Central memory CD8-positive, alpha-beta T cell (primary cell): ENCODE data around the gene IGSF23.

Experiments used
- ATAC-seq: fragments of 150-1000 bp; cut with Tn5 transposase; replicated peaks from 2 replicates; pipeline ENCODE4 v1.10.0; 2022; ENCODE audit warnings: mild to moderate bottlenecking, moderate FRiP score, moderate number of reproducible peaks; ENCODE audit not compliant: poor library complexity, severe bottlenecking; ENCODE audit errors: extremely low read depth
- DNase-seq, 2 donors: peaks; one replicate each; pipeline ENCODE4 v3.0.0; 2021; ENCODE audit warnings: low spot score in 2 of 2
- H3K27ac Mint-ChIP-seq: one replicate; pipeline ENCODE4 v1.8.0; 2022; ENCODE audit warnings: low read depth, mild to moderate bottlenecking, moderate library complexity, mixed read lengths
- H3K27me3 Mint-ChIP-seq: one replicate; pipeline ENCODE4 v1.8.0; 2022; ENCODE audit warnings: mixed read lengths
- H3K36me3 Mint-ChIP-seq: one replicate; pipeline ENCODE4 v1.8.0; 2022; ENCODE audit warnings: mild to moderate bottlenecking, moderate library complexity, mixed read lengths; ENCODE audit not compliant: insufficient read depth
- H3K4me1 Mint-ChIP-seq: one replicate; pipeline ENCODE4 v1.8.0; 2022; ENCODE audit warnings: mixed read lengths
- H3K4me3 Mint-ChIP-seq: one replicate; pipeline ENCODE4 v1.8.0; 2022; ENCODE audit warnings: mild to moderate bottlenecking, moderate library complexity, mixed read lengths
- H3K9me3 Mint-ChIP-seq: one replicate; pipeline ENCODE4 v1.8.0; 2022; ENCODE audit warnings: mixed read lengths

IGSF23 gene

GRCh38 chr19:44640518-44640917 is 27.2 kb downstream of the IGSF23 start:
- no peaks in the 10 kb centered on the region for H3K9me3 Mint-ChIP-seq
- peaks cover 34% of the 10 kb centered on the region for H3K27me3 Mint-ChIP-seq
- no peak overlapping the region for H3K4me3 Mint-ChIP-seq
- no peaks in the 10 kb centered on the region for H3K36me3 Mint-ChIP-seq
- H3K27ac Mint-ChIP-seq: no peak overlapping the region
- ATAC-seq: no peak
- no peak for DNase-seq
- H3K4me1 Mint-ChIP-seq: no peaks in the 10 kb centered on the region

- Mint-ChIP-seq H3K36me3 (no peaks in the 10 kb centered on the region), H3K4me3 (no peak overlapping the region), H3K27ac (no peak overlapping the region), H3K4me1 (no peaks in the 10 kb centered on the region), H3K9me3 (no peaks in the 10 kb centered on the region), H3K27me3 (peaks cover 34% of the 10 kb centered on the region)
- no peak for DNase-seq
- ATAC-seq: no peak
These were observed 28.3 kb downstream of the IGSF23 start for GRCh38 chr19:44641501-44642265.

DNA sequence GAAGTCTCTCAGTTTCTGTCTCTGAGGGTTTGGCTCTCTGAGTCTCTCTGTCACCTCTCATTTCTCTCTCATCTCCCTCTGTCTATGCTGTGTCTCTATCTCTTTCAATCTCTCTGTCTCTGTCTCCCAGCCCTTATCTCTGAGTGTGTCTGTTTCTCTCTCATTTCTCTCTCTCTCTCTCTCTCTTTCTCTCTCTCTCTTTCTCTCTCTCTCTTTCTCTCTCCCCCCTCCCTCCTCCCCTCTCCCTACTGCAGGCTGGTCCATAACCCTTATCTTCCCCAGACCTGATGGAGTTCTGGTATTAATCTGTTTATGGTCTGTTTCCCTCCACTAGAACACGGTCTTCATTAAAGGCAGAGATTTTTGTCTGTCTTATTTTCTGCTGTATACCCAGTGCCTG is 29.0 kb downstream of the IGSF23 start:
- H3K36me3 Mint-ChIP-seq: no peaks in the 10 kb centered on the region
- DNase-seq (no peak), ATAC-seq (no peak)
- no peaks in the 10 kb centered on the region for H3K4me1 Mint-ChIP-seq
- no peak overlapping the region for H3K27ac Mint-ChIP-seq
- no peaks in the 10 kb centered on the region for H3K9me3 Mint-ChIP-seq
- H3K4me3 Mint-ChIP-seq: no peak overlapping the region
- H3K27me3 Mint-ChIP-seq: peaks cover 32% of the 10 kb centered on the region

- peaks cover 1% of the 10 kb centered on the region for H3K36me3 Mint-ChIP-seq
- H3K4me1 Mint-ChIP-seq: no peaks in the 10 kb centered on the region
- DNase-seq: no peak
- no peak within 1 kb of the TSS for H3K27ac Mint-ChIP-seq
- H3K27me3 Mint-ChIP-seq: peaks cover 25% of the 10 kb centered on the region
- ATAC-seq: no peak
- no peaks in the 10 kb centered on the region for H3K9me3 Mint-ChIP-seq
- peak within 1 kb of the TSS; percentile 66 for H3K4me3 Mint-ChIP-seq
These were observed 30.4 kb downstream of the IGSF23 start, which contains the start of gene PVR for GRCh38 chr19:44643605-44644401. Gene PVR, plus strand, starts transcription at chr19:44643910. Its CDS starts 187 bp downstream, at chr19:44644097.

DNA sequence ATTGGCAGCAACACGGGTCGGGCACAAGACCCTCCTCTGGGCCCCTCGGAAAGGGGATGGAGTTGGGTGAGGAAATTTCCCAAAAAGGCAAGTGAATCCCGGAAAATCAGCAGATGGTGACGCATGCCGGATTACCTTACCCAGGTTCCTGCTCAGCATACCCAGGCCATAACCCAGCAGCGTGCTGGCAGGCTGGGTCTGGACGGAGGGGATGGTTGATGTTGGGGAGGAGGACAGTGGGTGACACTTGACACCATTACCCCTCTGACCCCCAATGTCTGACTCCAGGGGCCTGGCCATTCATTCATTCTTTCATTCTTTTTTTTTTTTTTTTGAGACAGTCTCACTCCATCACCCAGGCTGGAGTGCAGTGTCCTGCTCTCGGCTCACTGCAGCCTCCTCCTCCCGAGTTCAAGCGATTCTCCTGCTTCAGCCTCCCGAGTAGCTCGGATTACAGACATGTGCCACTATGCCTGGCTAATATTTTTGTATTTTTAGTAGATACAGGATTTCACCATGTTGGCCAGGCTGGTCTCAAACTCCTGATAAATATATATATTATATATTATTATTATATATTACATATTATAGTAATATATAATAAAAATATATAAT is 31.1 kb downstream of the IGSF23 start:
- Mint-ChIP-seq H3K27me3 (peaks cover 25% of the 10 kb centered on the region), H3K4me1 (no peaks in the 10 kb centered on the region), H3K4me3 (peak overlapping the region; percentile 66), H3K36me3 (peaks cover 1% of the 10 kb centered on the region), H3K9me3 (no peaks in the 10 kb centered on the region), H3K27ac (no peak overlapping the region)
- no peak for DNase-seq
- ATAC-seq: no peak

DNA sequence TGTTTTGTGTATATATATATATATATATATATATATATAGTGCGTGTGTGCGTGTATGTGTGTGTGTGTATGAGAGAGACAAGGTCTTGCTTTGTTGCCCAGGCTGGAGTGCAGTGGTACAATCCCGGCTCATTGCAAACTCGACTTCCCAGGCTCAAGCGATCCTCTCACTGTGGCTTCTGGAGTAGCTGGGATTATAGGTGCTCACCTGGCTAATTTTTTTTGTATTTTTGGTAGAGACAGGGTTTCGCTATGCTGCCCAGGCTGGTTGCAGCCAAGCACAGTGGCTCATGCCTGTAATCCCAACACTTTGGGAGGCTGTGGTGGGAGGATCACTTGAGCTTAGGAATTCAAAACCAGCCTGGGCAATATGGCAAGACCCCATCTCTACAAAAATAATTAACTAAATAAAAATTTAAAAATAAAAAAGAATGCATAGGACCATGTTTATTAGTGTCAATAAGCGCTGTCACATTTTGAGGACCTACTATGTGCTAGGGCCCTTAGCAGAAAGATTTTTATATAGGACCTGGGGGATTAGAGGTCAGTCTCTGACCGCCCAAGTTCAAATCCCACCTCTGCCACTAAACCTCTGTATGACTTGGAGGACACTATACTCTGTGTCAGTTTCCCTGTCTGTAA is 32.2 kb downstream of the IGSF23 start:
- ATAC-seq: no peak
- no peak for DNase-seq
- no peak overlapping the region for H3K27ac Mint-ChIP-seq
- H3K36me3 Mint-ChIP-seq: peaks cover 1% of the 10 kb centered on the region
- H3K9me3 Mint-ChIP-seq: no peaks in the 10 kb centered on the region
- peaks cover 20% of the 10 kb centered on the region for H3K27me3 Mint-ChIP-seq
- H3K4me1 Mint-ChIP-seq: no peaks in the 10 kb centered on the region
- H3K4me3 Mint-ChIP-seq: no peak overlapping the region

- Mint-ChIP-seq H3K27me3 (peaks cover 15% of the 10 kb centered on the region), H3K4me3 (no peak overlapping the region), H3K36me3 (peaks cover 1% of the 10 kb centered on the region), H3K4me1 (no peaks in the 10 kb centered on the region), H3K9me3 (no peaks in the 10 kb centered on the region), H3K27ac (no peak overlapping the region)
- ATAC-seq: no peak
- no peak for DNase-seq
These were observed 32.7 kb downstream of the IGSF23 start for GRCh38 chr19:44646049-44646416.

- Mint-ChIP-seq H3K27ac (no peak overlapping the region), H3K27me3 (peaks cover 11% of the 10 kb centered on the region), H3K36me3 (peaks cover 1% of the 10 kb centered on the region), H3K4me1 (no peaks in the 10 kb centered on the region), H3K9me3 (no peaks in the 10 kb centered on the region), H3K4me3 (no peak overlapping the region)
- no peak for ATAC-seq
- DNase-seq: no peak
These were observed 33.8 kb downstream of the IGSF23 start for GRCh38 chr19:44647144-44647543.

- peaks cover 1% of the 10 kb centered on the region for H3K36me3 Mint-ChIP-seq
- DNase-seq (no peak), ATAC-seq (no peak)
- no peak overlapping the region for H3K4me3 Mint-ChIP-seq
- H3K27ac Mint-ChIP-seq: no peak overlapping the region
- no peaks in the 10 kb centered on the region for H3K9me3 Mint-ChIP-seq
- H3K4me1 Mint-ChIP-seq: no peaks in the 10 kb centered on the region
- H3K27me3 Mint-ChIP-seq: peaks cover 11% of the 10 kb centered on the region
These were observed 35.4 kb downstream of the IGSF23 start for GRCh38 chr19:44648631-44649251.

DNA sequence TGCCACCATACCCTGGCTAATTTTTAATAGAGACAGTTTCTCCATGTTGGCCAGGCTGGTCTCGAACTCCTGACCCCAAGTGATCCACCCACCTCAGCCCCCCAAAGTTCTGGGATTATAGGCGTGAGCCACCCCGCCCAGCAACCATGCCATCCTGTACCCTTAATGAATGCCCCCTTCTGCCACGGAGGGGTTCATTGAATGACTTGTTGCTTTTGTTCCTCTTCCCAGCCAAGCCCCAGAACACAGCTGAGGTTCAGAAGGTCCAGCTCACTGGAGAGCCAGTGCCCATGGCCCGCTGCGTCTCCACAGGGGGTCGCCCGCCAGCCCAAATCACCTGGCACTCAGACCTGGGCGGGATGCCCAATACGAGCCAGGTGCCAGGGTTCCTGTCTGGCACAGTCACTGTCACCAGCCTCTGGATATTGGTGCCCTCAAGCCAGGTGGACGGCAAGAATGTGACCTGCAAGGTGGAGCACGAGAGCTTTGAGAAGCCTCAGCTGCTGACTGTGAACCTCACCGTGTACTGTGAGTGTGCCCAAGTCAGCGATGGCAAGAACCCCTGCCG is 36.3 kb downstream of the IGSF23 start:
- Mint-ChIP-seq H3K27me3 (peaks cover 11% of the 10 kb centered on the region), H3K4me1 (no peaks in the 10 kb centered on the region), H3K27ac (no peak overlapping the region), H3K36me3 (peaks cover 1% of the 10 kb centered on the region), H3K4me3 (no peak overlapping the region), H3K9me3 (no peaks in the 10 kb centered on the region)
- ATAC-seq (no peak), DNase-seq (no peak)

GRCh38 chr19:44653343-44653742 is 40.0 kb downstream of the IGSF23 start:
- DNase-seq: no peak
- Mint-ChIP-seq H3K9me3 (no peaks in the 10 kb centered on the region), H3K36me3 (no peaks in the 10 kb centered on the region), H3K27ac (no peak overlapping the region), H3K4me1 (peaks cover 7% of the 10 kb centered on the region), H3K4me3 (no peak overlapping the region), H3K27me3 (no peaks in the 10 kb centered on the region)
- ATAC-seq: no peak
